ENCODE results near the gene NR6A1.

The NR6A1 gene

GRCh38 chr9:124652615-124653393 is 118.3 kb downstream of the NR6A1 start:
- no peak for TF ChIP-seq CTCF (conservative IDR thresholded peaks at IDR 0.05; ENCODE audit: low read length)
- peak; percentile 99 for DNase-seq (ENCODE audit: low read depth)
- no peak overlapping the region for H3K4me3 ChIP-seq (ENCODE audit: low read length)

GRCh38 chr9:124652203-124652602 is 118.9 kb downstream of the NR6A1 start:
- no peak overlapping the region for H3K4me3 ChIP-seq (ENCODE audit: low read length)
- no peak for DNase-seq (ENCODE audit: low read depth)
- TF ChIP-seq CTCF (conservative IDR thresholded peaks at IDR 0.05; ENCODE audit: low read length) = no peak

GRCh38 chr9:124645274-124645673 is 125.8 kb downstream of the NR6A1 start:
- DNase-seq (ENCODE audit: low read depth) = no peak
- H3K4me3 ChIP-seq (ENCODE audit: low read length) = no peak overlapping the region
- no peak for TF ChIP-seq CTCF (conservative IDR thresholded peaks at IDR 0.05; ENCODE audit: low read length)

GRCh38 chr9:124639637-124640036 is 131.5 kb downstream of the NR6A1 start:
- H3K4me3 ChIP-seq (ENCODE audit: low read length) = no peak overlapping the region
- no peak for TF ChIP-seq CTCF (conservative IDR thresholded peaks at IDR 0.05; ENCODE audit: low read length)
- no peak for DNase-seq (ENCODE audit: low read depth)

GRCh38 chr9:124635285-124635684 is 135.8 kb downstream of the NR6A1 start:
- DNase-seq (ENCODE audit: low read depth) = no peak
- no peak overlapping the region for H3K4me3 ChIP-seq (ENCODE audit: low read length)
- TF ChIP-seq CTCF (conservative IDR thresholded peaks at IDR 0.05; ENCODE audit: low read length) = no peak

- TF ChIP-seq CTCF (conservative IDR thresholded peaks at IDR 0.05; ENCODE audit: low read length) = no peak
- no peak overlapping the region for H3K4me3 ChIP-seq (ENCODE audit: low read length)
- peak; percentile 84 for DNase-seq (ENCODE audit: low read depth)
Observed at GRCh38 chr9:124632077-124632621, 139.0 kb downstream of the NR6A1 start.

GRCh38 chr9:124631326-124631725 is 139.8 kb downstream of the NR6A1 start:
- H3K4me3 ChIP-seq (ENCODE audit: low read length) = no peak overlapping the region
- no peak for TF ChIP-seq CTCF (conservative IDR thresholded peaks at IDR 0.05; ENCODE audit: low read length)
- no peak for DNase-seq (ENCODE audit: low read depth)

Measured in AG10803 (cell line).